ENCODE measurements around the gene LPAR6.
A peak's percentile ranks its signal among the peaks of the same experiment; 100 is the strongest.
"Not testable (repeated sequence)": the region's sequence is repeated elsewhere in the genome, so short reads cannot be mapped to it uniquely, and the experiment has no call there.

The LPAR6 gene

GRCh38 chr13:48412881-48413351 is at the start of gene LPAR6:
LPAR6 (minus strand) TSS chr13:48413113; CDS start chr13:48412423, 690 bp downstream.
- no peak for TF ChIP-seq CTCF (IDR thresholded peaks at IDR 0.05; ENCODE audit: low read depth, low read length)
- H3K4me3 ChIP-seq (ENCODE audit: low read depth, low read length) = peak within 1 kb of the TSS; percentile 72

- TF ChIP-seq CTCF (IDR thresholded peaks at IDR 0.05; ENCODE audit: low read depth, low read length) = no peak
Measured at GRCh38 chr13:48457578-48458242, 44.8 kb upstream of the LPAR6 start.

GRCh38 chr13:48456546-48456945 is 43.6 kb upstream of the LPAR6 start:
- TF ChIP-seq CTCF (IDR thresholded peaks at IDR 0.05; ENCODE audit: low read depth, low read length) = no peak

More at GRCh38 chr13:48457578-48458242, 44.8 kb upstream of the LPAR6 start:
- H3K4me3 ChIP-seq (ENCODE audit: low read depth, low read length) = no peak overlapping the region

GRCh38 chr13:48451196-48451595 is 38.3 kb upstream of the LPAR6 start:
- not testable (repeated sequence) for H3K4me3 ChIP-seq (ENCODE audit: low read depth, low read length)

More at GRCh38 chr13:48456546-48456945, 43.6 kb upstream of the LPAR6 start:
- H3K4me3 ChIP-seq (ENCODE audit: low read depth, low read length) = no peak overlapping the region

GRCh38 chr13:48449656-48450055 is 36.7 kb upstream of the LPAR6 start:
- no peak for TF ChIP-seq CTCF (IDR thresholded peaks at IDR 0.05; ENCODE audit: low read depth, low read length)
- H3K4me3 ChIP-seq (ENCODE audit: low read depth, low read length) = peak overlapping the region; percentile 35

- no peak for TF ChIP-seq CTCF (IDR thresholded peaks at IDR 0.05; ENCODE audit: low read depth, low read length)
- peak overlapping the region; percentile 35 for H3K4me3 ChIP-seq (ENCODE audit: low read depth, low read length)
Measured at GRCh38 chr13:48448959-48449614, 36.2 kb upstream of the LPAR6 start.

- no peak for TF ChIP-seq CTCF (IDR thresholded peaks at IDR 0.05; ENCODE audit: low read depth, low read length)
- no peak overlapping the region for H3K4me3 ChIP-seq (ENCODE audit: low read depth, low read length)
Measured at GRCh38 chr13:48448285-48448958, 35.5 kb upstream of the LPAR6 start.
